ENCODE data around the gene LRIG1.

LRIG1 gene

GRCh38 chr3:66488492-66488891 is 12.3 kb downstream of the LRIG1 start:
- H3K27ac ChIP-seq = peak overlapping the region in 1 of 2 donors; percentile 46
- no peak for DNase-seq (ENCODE audit: low spot score)
- H3K4me3 ChIP-seq = no peak overlapping the region
- TF ChIP-seq CTCF (IDR thresholded peaks at IDR 0.05) = no peak

- Histone ChIP-seq H3K27ac (peak overlapping the region; percentile 90 to 92), H3K4me3 (no peak overlapping the region)
- DNase-seq (ENCODE audit: low spot score) = no peak
- no peak for TF ChIP-seq CTCF (IDR thresholded peaks at IDR 0.05)
Measured at GRCh38 chr3:66487465-66487864, 13.4 kb downstream of the LRIG1 start.

- H3K4me3 ChIP-seq = peak overlapping the region; percentile 4
- no peak for TF ChIP-seq CTCF (IDR thresholded peaks at IDR 0.05)
- peak overlapping the region; percentile 90 to 92 for H3K27ac ChIP-seq
- DNase-seq (ENCODE audit: low spot score) = no peak
Measured at GRCh38 chr3:66486646-66487045, 14.2 kb downstream of the LRIG1 start.

- H3K4me3 ChIP-seq = no peak overlapping the region
- no peak for TF ChIP-seq CTCF (IDR thresholded peaks at IDR 0.05)
- H3K27ac ChIP-seq = peak overlapping the region; percentile 90 to 92
- DNase-seq (ENCODE audit: low spot score) = no peak
Measured at GRCh38 chr3:66486202-66486601, 14.6 kb downstream of the LRIG1 start.

GRCh38 chr3:66485291-66485968 is 15.4 kb downstream of the LRIG1 start:
- Histone ChIP-seq H3K4me3 (no peak overlapping the region), H3K27ac (peak overlapping the region; percentile 90 to 92)
- DNase-seq (ENCODE audit: low spot score) = peak; percentile 80
- no peak for TF ChIP-seq CTCF (IDR thresholded peaks at IDR 0.05)

- Histone ChIP-seq H3K4me3 (no peak overlapping the region), H3K27ac (peak overlapping the region; percentile 90 to 92)
- no peak for TF ChIP-seq CTCF (IDR thresholded peaks at IDR 0.05)
- no peak for DNase-seq (ENCODE audit: low spot score)
Measured at GRCh38 chr3:66484106-66484844, 16.5 kb downstream of the LRIG1 start.

Data from coronary artery (tissue), 2 donors.